H9 (cell line): ENCODE measurements around the gene TYMP. TPM values are rescaled to one million over a fixed set of nuclear protein-coding genes. Genes with fewer than 3 reads are reported as not detected.

Source experiments
- DNase-seq: peaks from one replicate; pipeline ENCODE4 v3.0.0-alpha.2; 2017
- H2AFZ ChIP-seq: one replicate; pipeline ENCODE4 v1.6.1; 2013; ENCODE audit warnings: mild to moderate bottlenecking, low read length, control low read depth, moderate library complexity
- H2AK5ac ChIP-seq: 2 replicates; pipeline ENCODE4 v1.6.1; 2013; ENCODE audit warnings: low read length, control low read depth, mixed read lengths; ENCODE audit not compliant: insufficient read length
- H2BK120ac ChIP-seq: one replicate; pipeline ENCODE4 v1.6.1; 2013; ENCODE audit warnings: low read depth, mild to moderate bottlenecking, low read length, control low read depth, inconsistent platforms; ENCODE audit not compliant: poor library complexity, severe bottlenecking
- H2BK12ac ChIP-seq: 2 replicates; pipeline ENCODE4 v1.6.1; 2013; ENCODE audit warnings: low read length, control low read depth, mixed read lengths, low read depth; ENCODE audit not compliant: insufficient read length
- H2BK15ac ChIP-seq: 2 replicates; pipeline ENCODE4 v1.6.1; 2013; ENCODE audit warnings: low read depth, low read length, control low read depth
- H2BK20ac ChIP-seq: one replicate; pipeline ENCODE4 v1.6.1; 2013; ENCODE audit warnings: low read depth, mild to moderate bottlenecking, low read length, control low read depth, inconsistent platforms; ENCODE audit not compliant: poor library complexity, severe bottlenecking
- H2BK5ac ChIP-seq: 2 replicates; pipeline ENCODE4 v1.6.1; 2013; ENCODE audit warnings: low read length, control low read depth, mixed read lengths; ENCODE audit not compliant: insufficient read length
- H3K14ac ChIP-seq: 2 replicates; pipeline ENCODE4 v1.6.1; 2013; ENCODE audit warnings: low read length, control low read depth; ENCODE audit not compliant: insufficient read depth
- H3K18ac ChIP-seq: 2 replicates; pipeline ENCODE4 v1.6.1; 2013; ENCODE audit warnings: low read depth, mild to moderate bottlenecking, mixed read lengths, low read length, control low read depth; ENCODE audit not compliant: insufficient read length
- H3K23ac ChIP-seq: 2 replicates; pipeline ENCODE4 v1.6.1; 2013; ENCODE audit warnings: low read length, control low read depth, mixed read lengths, low read depth; ENCODE audit not compliant: insufficient read length
- H3K23me2 ChIP-seq: 2 replicates; pipeline ENCODE4 v1.6.1; 2013; ENCODE audit warnings: low read depth, mild to moderate bottlenecking, mixed read lengths, low read length, control low read depth; ENCODE audit not compliant: insufficient read length, poor library complexity, severe bottlenecking
- H3K27ac ChIP-seq: 2 replicates; pipeline ENCODE4 v1.5.1; 2013; ENCODE audit warnings: low read length, control low read depth, mixed read lengths, low read depth; ENCODE audit not compliant: insufficient read length
- H3K27me3 ChIP-seq: 2 replicates; pipeline ENCODE4 v1.6.1; 2013; ENCODE audit warnings: low read length, control low read depth, inconsistent platforms; ENCODE audit not compliant: insufficient read depth
- H3K4ac ChIP-seq: 2 replicates; pipeline ENCODE4 v1.6.1; 2013; ENCODE audit warnings: low read depth, mild to moderate bottlenecking, control low read depth, inconsistent platforms, low read length, moderate library complexity
- H3K4me1 ChIP-seq: 2 replicates; pipeline ENCODE4 v1.6.1; 2013; ENCODE audit warnings: low read length, control low read depth, inconsistent platforms; ENCODE audit not compliant: insufficient read depth
- H3K4me2 ChIP-seq: 2 replicates; pipeline ENCODE4 v1.6.1; 2013; ENCODE audit warnings: low read length, control low read depth, mixed read lengths; ENCODE audit not compliant: insufficient read length, insufficient read depth
- H3K56ac ChIP-seq: 2 replicates; pipeline ENCODE4 v1.6.1; 2013; ENCODE audit warnings: low read depth, mild to moderate bottlenecking, mixed read lengths, low read length, control low read depth; ENCODE audit not compliant: insufficient read length
- H3K79me1 ChIP-seq: 2 replicates; pipeline ENCODE4 v1.6.1; 2013; ENCODE audit warnings: low read depth, mild to moderate bottlenecking, moderate library complexity, low read length, control low read depth, inconsistent platforms; ENCODE audit not compliant: insufficient read depth, poor library complexity, severe bottlenecking
- H3K79me2 ChIP-seq: 2 replicates; pipeline ENCODE4 v1.6.1; 2013; ENCODE audit warnings: low read length, control low read depth, inconsistent platforms; ENCODE audit not compliant: insufficient read depth
- H3K9ac ChIP-seq: 2 replicates; pipeline ENCODE4 v1.6.1; 2013; ENCODE audit warnings: low read length, control low read depth, mixed read lengths; ENCODE audit not compliant: insufficient read length; ENCODE audit errors: extremely low read depth
- H3K9me3 ChIP-seq: one replicate; pipeline ENCODE4 v1.6.1; 2013; ENCODE audit warnings: low read depth, low read length, inconsistent platforms; ENCODE audit not compliant: control insufficient read depth
- H3T11ph ChIP-seq: one replicate; pipeline ENCODE4 v1.6.1; 2013; ENCODE audit warnings: mild to moderate bottlenecking, low read length, control low read depth, inconsistent platforms
- H4K20me1 ChIP-seq: one replicate; pipeline ENCODE4 v1.6.1; 2013; ENCODE audit not compliant: control insufficient read depth, insufficient read length, insufficient read depth
- H4K5ac ChIP-seq: 2 replicates; pipeline ENCODE4 v1.6.1; 2013; ENCODE audit warnings: low read depth, mild to moderate bottlenecking, mixed read lengths, low read length, control low read depth; ENCODE audit not compliant: insufficient read length
- H4K8ac ChIP-seq: replicated peaks from 2 replicates; pipeline ENCODE4 v1.6.1; 2013; ENCODE audit warnings: low read length, control low read depth, mixed read lengths, low read depth; ENCODE audit not compliant: insufficient read length
- H4K91ac ChIP-seq: 2 replicates; pipeline ENCODE4 v1.6.1; 2013; ENCODE audit warnings: low read depth, mild to moderate bottlenecking, moderate library complexity, mixed read lengths, low read length, control low read depth; ENCODE audit not compliant: insufficient read length
- H3K27ac Mint-ChIP-seq, 3 experiments: 2 replicates in 2 of 3; 3 replicates in 1 of 3; pipeline ENCODE4 v1.8.0; 2020 to 2021; ENCODE audit warnings: mixed read lengths in 3 of 3, mild to moderate bottlenecking in 1 of 3, moderate library complexity in 1 of 3
- H3K27me3 Mint-ChIP-seq: 2 replicates; pipeline ENCODE4 v1.8.0; 2021; ENCODE audit warnings: low read depth, mild to moderate bottlenecking, moderate library complexity, mixed read lengths
- H3K36me3 Mint-ChIP-seq, 3 experiments: 2 replicates in 2 of 3; 3 replicates in 1 of 3; pipeline ENCODE4 v1.8.0; 2020 to 2021; ENCODE audit warnings: low read depth in 3 of 3, mixed read lengths in 3 of 3; ENCODE audit not compliant: insufficient read depth in 1 of 3
- H3K4me1 Mint-ChIP-seq, 2 experiments: 2 replicates each; pipeline ENCODE4 v1.8.0; 2020; ENCODE audit warnings: mixed read lengths in 2 of 2
- H3K4me3 Mint-ChIP-seq, 2 experiments: 2 replicates in 1 of 2; 3 replicates in 1 of 2; pipeline ENCODE4 v1.8.0; 2020 to 2021; ENCODE audit warnings: mild to moderate bottlenecking in 2 of 2, mixed read lengths in 2 of 2, moderate library complexity in 1 of 2
- H3K9me3 Mint-ChIP-seq, 2 experiments: 2 replicates in 1 of 2; 3 replicates in 1 of 2; pipeline ENCODE4 v1.8.0; 2020; ENCODE audit warnings: mild to moderate bottlenecking in 2 of 2, mixed read lengths in 2 of 2, moderate library complexity in 1 of 2
- WGBS: extraction: QIAGEN DNeasy Blood & Tissue Kit; methylation state at CpG from one replicate; pipeline ENCODE4 v1.1.7; 2013; ENCODE audit warnings: missing lambda C conversion rate, low lambda C conversion rate, mixed read lengths; ENCODE audit not compliant: insufficient read length; ENCODE audit errors: extremely low coverage; 5-methylcytosine and 5-hydroxymethylcytosine counted together
- total RNA-seq: library from RNA; stranded (reverse); gene quantifications from 2 replicates; pipeline ENCODE4 v1.2.1, GENCODE V29; 2021
- TF ChIP-seq, protein P1 (sequence below): fragments of 200-600 bp; sonication (generic); conservative IDR thresholded peaks from 3 replicates; pipeline ENCODE4 v1.8.0; 2021; ENCODE audit warnings: antibody characterized with exemption, mild to moderate bottlenecking

TYMP gene
- total RNA-seq, 1 experiment from 2014 or later: 1.0 TPM

DNA sequence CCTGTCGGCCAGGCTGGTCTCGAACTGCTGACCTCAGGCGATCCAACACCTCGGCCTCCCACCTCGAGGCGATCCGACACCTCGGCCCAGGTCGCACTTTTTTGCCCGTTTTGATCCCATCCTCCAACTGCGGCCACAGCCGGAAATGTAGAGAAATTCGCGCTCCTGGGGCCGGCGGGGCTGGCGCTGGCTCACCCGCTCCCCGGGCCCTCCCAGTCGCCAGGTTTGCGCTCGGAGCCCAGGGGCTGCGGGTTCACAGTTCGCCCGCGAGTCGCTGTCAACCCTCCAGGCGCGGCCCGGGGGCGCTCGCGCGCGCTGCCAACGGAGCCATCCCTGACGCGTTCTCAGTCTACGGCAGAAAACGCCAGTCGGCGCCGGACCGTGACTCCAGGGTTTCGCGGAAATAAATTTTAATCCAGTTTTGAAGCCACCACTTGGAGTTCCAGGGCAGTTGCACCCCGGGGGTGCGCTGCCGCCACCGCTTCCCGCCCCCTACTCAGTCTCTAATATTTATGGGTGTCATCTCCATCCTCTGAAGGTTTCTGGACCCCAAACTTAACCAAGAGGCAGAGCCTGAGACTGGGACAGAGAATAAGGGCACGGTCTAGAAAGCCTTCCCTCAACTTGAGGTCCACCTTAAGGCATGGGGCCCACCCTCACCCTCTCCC is 14.4 kb upstream of the TYMP start:
- Histone ChIP-seq H3K23ac (no peak overlapping the region), H2BK5ac (no peak overlapping the region), H2BK20ac (no peak overlapping the region), H3K79me1 (no peaks in the 10 kb centered on the region), H3K27me3 (no peaks in the 10 kb centered on the region; the same call in 1 of the 2 replicates), H2BK15ac (no peak overlapping the region), H4K8ac (no peak overlapping the region), H2AFZ (no peak overlapping the region), H2BK12ac (no peak overlapping the region), H3K27ac (no peak overlapping the region), H3K4ac (no peak overlapping the region), H3K79me2 (no peaks in the 10 kb centered on the region), H3K4me2 (no peak overlapping the region), H3T11ph (no peak overlapping the region), H3K9ac (no peak overlapping the region), H3K56ac (no peak overlapping the region), H3K9me3 (no peaks in the 10 kb centered on the region), H3K18ac (no peak overlapping the region), H3K14ac (no peak overlapping the region), H3K23me2 (peaks cover 2% of the 10 kb centered on the region), H4K20me1 (no peaks in the 10 kb centered on the region), H4K5ac (no peak overlapping the region), H2AK5ac (no peak overlapping the region), H2BK120ac (no peak overlapping the region), H4K91ac (no peak overlapping the region), H3K4me1 (no peaks in the 10 kb centered on the region)
- H3K27me3 Mint-ChIP-seq: peaks cover 49% of the 10 kb centered on the region
- peak; percentile 89 for DNase-seq
- no peaks in the 10 kb centered on the region; a peak in 1 of 5 replicates for H3K9me3 Mint-ChIP-seq
- TF ChIP-seq, protein P1, sequence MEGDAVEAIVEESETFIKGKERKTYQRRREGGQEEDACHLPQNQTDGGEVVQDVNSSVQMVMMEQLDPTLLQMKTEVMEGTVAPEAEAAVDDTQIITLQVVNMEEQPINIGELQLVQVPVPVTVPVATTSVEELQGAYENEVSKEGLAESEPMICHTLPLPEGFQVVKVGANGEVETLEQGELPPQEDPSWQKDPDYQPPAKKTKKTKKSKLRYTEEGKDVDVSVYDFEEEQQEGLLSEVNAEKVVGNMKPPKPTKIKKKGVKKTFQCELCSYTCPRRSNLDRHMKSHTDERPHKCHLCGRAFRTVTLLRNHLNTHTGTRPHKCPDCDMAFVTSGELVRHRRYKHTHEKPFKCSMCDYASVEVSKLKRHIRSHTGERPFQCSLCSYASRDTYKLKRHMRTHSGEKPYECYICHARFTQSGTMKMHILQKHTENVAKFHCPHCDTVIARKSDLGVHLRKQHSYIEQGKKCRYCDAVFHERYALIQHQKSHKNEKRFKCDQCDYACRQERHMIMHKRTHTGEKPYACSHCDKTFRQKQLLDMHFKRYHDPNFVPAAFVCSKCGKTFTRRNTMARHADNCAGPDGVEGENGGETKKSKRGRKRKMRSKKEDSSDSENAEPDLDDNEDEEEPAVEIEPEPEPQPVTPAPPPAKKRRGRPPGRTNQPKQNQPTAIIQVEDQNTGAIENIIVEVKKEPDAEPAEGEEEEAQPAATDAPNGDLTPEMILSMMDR: peak; percentile 78
- H3K36me3 Mint-ChIP-seq: no peaks in the 10 kb centered on the region
- peak overlapping the region; percentile 27 to 46; a peak in 3 of 5 replicates for H3K4me3 Mint-ChIP-seq
- H3K4me1 Mint-ChIP-seq: no peaks in the 10 kb centered on the region
- no CpG with 5 or more reads among the region's 52 CpGs for WGBS
- H3K27ac Mint-ChIP-seq: no peak overlapping the region
